SH-SY5Y (cell line): Measurements from ENCODE around the gene FAM89A.

Source experiments
- GATA2 ChIP-seq: IDR thresholded peaks from 2 replicates; pipeline ENCODE4 v1.6.1; 2011; ENCODE audit warnings: mild to moderate bottlenecking, low read depth, low read length
- GATA3 ChIP-seq: IDR thresholded peaks from 2 replicates; pipeline ENCODE4 v1.6.1; 2011; ENCODE audit warnings: low read depth, mild to moderate bottlenecking, low read length, moderate library complexity

- TF ChIP-seq GATA2 (no peak), GATA3 (no peak)
These were observed 60.1 kb downstream of the FAM89A start for GRCh38 chr1:230979952-230980351.
